Germinal center (tissue), 1 donor: ENCODE measurements around the gene PAX5.

ENCODE experiments used
- DNase-seq: peaks from one replicate; pipeline ENCODE4 v3.0.0; 2012; ENCODE audit warnings: mixed read lengths, low spot score

The PAX5 gene

DNA sequence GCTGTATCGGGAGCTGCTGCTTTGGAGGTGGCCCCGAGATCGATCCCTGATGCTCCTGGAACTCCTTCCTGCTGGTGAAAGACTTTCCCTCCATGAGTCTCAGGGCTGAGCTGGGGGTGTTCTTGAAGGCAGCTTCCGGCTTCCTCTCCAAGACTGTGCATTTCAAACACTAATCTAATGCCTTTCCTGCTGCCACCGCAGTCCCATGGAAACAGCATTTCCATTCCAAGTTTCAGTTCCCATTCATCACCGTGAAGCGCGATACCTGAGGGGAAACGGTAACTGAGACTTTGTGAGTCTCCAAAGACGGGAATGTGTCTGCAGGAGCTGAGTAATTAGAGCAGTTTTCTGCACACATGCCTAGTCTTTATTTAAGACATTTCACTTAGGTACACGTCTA, 230.1 kb downstream of the PAX5 start:
- DNase-seq: no peak

DNA sequence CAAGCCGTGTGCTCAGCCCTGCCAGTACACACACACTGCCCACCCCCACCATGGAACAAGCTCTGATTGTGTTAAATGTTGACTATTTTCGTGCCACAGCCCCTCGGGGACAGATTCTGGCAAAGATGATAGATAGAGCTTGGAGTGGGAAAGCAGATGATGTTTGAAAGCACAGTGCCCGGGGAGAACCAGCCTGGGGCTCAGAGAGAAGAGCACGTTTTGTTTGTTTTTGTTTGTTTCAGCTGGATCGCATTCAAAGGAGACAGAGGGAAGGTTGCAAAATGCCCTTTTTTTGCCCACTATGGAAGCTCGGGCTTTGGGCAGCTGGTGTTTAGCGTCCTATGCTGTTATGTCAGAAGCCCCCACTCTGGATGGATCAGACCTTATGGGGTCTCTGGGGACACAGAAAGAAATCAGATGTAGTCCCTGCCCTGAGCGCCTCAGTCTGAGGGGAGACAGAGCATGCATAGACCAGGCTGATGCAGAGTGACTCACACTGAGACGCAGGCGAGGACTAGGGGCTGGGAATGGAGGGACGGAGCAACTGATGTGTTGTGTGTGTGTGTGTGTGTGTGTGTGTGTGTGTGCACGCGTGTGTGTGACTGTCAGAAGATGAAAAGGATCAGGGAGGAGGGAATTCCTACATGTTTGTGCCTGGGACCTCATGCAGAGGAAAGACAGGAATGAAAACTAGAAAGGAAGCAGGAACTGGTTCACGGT, 231.7 kb downstream of the PAX5 start:
- DNase-seq: no peak

DNA sequence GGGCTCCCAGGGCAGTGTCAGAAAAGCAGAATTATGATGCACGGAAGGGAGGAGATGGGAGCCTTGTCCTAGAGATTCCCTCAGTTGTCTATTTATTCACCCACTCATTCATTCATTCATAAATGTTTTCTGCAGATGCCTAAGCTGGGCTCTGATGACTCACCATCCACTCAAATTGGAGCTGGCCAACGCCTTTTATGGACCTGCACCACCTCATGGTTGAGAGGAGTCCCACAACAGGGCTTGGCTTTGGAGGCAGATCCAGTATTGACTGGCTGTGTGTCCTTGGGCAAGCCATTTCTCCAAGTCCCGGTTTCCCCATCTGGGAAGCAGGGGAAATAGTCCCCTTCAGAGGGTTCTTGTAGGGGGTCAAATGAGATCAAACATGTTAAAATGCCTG, 233.6 kb downstream of the PAX5 start:
- no peak for DNase-seq

DNA sequence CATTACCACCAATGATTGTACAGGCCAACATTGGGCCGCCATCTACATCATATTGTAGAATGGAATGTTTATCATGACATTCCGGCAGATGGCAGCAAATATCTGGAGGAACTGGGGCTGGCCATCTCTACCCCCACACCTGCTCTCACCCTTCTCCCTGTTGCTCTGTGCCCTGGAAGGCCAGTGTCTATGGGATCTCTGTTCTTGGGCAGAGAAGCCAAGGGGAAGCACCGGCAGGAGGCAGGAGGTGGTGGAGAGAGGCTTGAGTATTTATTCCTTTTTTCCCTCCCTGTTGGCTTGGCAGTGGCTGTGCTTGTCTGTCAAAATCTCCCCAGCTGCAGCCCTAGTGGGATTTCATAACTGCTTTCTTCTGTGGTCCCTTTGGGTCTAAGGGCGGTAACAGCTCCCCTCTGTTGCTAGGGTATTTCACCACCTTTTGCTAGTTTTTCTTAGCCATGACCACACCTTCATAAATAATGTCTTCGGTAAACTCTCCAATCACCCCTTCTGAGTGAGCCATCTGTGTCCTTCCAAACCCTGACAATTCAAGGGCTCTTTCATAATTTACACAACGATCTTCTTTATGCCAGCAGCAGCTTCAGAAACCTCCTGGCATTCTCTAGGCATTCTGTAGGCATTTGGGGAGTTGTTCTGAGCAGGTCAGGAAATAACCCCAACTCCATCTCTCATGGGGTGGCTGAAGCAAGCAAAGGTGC, 235.6 kb downstream of the PAX5 start:
- DNase-seq: peak; percentile 30

DNA sequence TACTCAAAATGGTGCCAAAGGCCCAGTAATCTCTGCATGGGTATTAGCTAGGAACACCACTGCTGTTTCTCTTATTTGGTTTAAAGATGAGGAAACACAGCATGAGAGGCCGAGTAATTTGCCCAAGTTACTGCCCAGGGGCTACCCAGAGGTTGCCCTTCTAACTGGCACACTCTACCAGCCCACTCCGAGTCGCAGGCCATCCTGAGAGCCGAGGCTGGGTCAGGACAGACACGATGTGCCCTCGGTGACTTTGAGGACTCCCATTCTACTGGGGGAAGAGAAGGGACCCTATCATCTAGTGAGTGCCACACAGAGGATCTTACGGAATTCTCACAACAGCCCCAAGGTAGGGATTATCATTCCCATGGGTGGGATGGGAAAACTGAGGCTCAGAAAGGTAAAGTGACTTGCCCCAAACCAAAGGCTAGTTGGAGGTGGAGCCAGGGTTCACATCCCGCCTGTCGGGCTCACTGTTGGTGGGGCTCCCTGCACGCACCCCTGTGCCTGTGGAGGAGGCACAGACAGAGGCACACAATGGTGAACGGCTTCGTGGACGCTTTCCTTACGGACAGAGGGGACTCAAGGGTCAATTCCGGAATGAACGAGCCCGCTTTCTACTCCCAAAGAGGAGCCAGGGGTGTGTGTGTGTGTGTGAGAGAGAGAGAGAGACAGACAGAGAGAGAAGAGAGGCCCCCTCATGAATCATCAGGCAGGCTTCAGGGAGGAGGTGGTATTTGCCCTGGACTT, 236.4 kb downstream of the PAX5 start:
- no peak for DNase-seq

DNA sequence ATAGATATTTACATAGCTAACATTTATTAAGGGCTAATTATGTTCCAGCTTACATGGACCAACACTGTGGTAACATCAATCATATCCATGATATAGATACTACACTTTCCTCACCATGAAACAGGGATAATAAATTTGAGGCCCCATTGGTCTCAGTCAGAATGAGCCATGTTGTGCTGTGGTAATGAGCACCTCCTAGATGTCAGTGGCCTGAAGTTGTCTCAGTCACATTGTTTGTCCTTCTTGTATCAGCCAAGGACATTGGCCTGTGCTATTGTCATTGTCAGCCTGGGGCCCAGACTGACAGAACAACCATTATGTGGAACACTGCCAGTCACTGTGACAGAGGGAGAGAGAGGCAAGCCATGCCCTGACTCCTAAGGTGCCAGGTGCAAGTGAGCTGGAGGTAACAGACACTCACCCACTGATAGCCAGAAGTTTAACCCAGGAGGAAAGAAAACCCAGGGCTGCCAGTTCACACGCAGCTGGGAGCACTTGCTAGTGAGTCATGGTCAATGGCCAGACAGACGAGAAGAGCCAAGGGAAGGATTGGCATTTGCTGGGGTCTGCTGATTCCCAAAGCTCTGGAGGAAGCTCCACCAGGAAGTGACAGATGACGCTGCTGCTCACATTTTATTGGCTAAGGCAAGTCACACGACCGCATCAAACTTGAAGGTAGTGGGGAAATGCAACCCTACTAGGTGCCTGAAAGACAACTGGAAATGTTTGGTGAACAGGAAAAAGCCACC, 237.2 kb downstream of the PAX5 start:
- no peak for DNase-seq

DNA sequence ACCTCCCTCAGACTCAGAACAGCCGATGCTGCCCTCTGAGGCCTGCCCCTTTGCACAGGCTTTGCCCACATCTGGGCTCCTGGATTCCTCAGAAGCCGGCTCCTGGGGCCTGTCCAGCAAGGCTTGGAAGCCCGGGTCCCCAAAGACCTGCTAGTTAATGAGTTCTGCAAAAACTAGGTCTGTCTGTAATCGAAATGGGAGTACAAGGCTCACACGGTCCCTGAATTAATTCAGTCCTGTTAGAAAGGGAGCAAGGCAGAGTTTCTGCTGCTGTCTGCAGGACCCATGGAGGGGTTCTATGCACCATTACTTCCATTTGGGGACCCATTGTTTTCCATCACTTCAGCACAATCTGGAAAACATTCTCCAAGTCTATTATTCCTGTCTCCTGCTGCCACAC, 239.6 kb downstream of the PAX5 start:
- no peak for DNase-seq

DNA sequence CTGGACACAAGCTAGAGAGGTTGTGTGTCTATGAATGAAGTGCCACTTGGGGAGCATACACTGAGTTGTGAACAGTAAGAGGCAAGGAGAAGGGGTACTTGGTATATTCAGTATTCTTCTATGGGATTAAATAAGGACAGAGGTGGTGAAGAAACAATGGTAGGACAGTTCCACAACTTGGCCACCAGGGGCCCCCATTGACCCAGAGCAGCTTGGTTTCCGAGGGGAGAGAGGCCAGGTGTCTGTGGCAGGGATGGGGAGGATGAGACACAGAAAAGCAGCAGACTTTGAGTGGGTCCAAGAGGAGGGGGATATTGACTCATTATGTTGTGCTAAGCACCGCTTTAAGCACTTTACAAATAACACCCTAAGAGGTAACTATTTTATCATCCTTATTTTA, 240.8 kb downstream of the PAX5 start:
- no peak for DNase-seq

DNA sequence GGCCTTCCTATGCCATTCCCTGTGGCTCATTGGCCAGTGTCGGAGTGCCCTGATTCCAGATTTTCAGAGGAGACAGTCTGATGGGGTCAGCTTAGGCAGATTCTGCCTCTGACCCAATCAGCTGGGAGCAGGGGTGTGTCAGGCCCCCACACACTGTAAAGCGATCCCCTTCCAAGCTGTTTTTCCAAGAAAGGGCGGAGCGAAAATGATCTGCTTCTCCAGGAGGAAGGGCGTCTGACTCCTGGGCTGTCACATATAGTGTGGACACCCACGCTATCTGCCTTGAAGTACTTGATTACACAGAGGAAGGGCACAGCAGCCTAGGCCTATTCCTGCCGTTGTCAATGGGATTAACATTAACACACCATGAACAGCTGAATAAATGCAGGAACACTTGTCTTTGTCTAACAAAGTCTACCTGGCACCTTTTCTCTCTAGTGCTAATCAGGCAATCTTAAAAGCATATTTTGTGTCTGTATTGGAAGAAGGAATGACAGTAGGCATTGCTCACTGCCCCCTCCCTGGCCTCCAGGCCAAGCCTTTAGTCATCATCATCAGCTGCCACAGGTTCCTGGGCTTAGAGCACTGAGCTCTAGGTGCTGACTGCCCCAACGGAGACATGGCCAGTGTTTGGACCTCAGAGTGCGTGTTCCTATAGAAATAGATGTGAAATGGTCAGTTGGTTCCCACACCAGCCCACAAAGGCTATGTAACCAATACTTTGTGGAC, 242.7 kb downstream of the PAX5 start:
- no peak for DNase-seq

DNA sequence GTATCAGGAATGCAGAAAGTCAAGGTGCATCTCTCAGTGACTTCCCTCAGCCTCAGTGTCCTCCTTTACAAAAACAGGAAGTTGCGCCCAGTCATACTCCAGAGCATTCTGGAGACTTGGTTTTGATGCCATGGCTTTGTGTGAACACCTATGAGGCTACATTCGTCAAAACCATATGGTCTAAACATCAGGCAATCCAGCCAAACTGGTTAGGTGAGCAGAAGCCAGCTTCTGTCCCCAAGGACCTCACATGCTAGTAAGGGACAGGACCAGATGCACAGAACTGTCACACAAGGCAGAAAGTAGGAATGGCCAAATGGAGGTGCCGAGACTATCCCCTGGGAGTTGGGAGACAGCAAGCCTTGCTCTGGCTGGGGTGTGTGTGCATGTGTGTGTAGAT, 244.2 kb downstream of the PAX5 start:
- DNase-seq: no peak

DNA sequence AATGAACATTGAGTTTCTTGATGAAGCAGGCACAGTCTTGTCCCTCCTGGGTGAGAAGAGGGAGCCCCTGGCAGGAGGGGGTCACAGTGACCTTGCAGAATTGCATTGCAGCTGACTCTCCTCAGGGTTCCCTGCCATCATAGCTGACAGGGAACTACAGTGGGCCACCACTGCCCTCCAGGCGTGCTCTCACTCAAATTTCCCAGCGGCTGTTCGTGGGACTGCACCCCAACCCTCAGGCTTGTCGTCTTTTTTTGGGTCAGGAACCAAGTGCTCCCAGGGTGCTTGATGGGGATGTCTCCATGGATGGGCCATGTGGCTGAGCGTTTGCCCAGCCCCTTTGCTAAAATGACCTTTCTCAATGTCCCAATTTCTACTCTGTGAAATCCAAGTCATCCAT, 245.5 kb downstream of the PAX5 start:
- DNase-seq: peak; percentile 25

DNA sequence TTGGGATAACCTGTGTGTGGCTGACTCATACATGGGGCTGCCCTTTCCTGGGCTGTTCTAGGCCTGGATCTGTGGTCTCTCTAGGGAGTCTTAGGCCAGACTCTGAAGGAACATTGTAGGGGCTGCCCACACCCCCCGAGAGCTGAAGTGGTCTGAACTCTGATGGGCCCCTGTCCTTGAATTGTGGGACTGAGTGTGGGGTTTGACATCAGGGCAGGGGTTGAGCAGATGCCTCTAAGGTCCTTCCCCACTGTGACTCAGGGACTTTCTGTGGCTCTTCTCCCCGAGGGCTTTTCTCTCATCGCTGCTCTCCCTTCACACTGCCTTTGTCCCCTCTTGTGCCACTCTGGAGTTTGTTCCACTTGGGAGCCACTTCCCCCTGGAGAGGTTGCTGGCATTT, 246.4 kb downstream of the PAX5 start:
- no peak for DNase-seq
